ENCODE data around the gene PSMD11.

PSMD11 gene

DNA sequence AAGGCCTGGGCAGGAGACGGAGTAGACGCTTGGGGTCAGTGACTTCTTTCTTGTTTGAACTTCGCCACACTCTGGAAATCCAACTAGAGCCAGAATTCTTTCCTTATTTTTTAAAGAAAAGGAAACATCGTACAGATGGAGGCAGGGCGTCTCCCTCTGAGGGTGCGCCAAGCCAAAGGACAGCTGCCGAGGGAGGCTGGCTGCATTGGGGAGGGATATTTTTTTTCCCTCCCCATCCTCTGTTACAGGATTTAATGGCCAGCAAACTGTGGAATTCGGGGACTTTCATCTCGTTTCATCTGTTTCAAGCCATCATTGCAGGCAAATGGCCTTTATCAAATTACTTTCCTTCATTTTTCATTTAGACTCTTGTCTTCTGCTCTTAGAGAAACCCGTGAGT is 58.4 kb downstream of the PSMD11 start:
- no peak overlapping the region for H3K27ac ChIP-seq
- no peak for TF ChIP-seq ZFX (IDR thresholded peaks at IDR 0.05)
- no peak for TF ChIP-seq CTCF (conservative IDR thresholded peaks at IDR 0.05)

GRCh38 chr17:32503251-32504165 is 59.2 kb downstream of the PSMD11 start:
- H3K27ac ChIP-seq, result no peak overlapping the region
- TF ChIP-seq CTCF (conservative IDR thresholded peaks at IDR 0.05) (no peak), ZFX (IDR thresholded peaks at IDR 0.05) (no peak)

DNA sequence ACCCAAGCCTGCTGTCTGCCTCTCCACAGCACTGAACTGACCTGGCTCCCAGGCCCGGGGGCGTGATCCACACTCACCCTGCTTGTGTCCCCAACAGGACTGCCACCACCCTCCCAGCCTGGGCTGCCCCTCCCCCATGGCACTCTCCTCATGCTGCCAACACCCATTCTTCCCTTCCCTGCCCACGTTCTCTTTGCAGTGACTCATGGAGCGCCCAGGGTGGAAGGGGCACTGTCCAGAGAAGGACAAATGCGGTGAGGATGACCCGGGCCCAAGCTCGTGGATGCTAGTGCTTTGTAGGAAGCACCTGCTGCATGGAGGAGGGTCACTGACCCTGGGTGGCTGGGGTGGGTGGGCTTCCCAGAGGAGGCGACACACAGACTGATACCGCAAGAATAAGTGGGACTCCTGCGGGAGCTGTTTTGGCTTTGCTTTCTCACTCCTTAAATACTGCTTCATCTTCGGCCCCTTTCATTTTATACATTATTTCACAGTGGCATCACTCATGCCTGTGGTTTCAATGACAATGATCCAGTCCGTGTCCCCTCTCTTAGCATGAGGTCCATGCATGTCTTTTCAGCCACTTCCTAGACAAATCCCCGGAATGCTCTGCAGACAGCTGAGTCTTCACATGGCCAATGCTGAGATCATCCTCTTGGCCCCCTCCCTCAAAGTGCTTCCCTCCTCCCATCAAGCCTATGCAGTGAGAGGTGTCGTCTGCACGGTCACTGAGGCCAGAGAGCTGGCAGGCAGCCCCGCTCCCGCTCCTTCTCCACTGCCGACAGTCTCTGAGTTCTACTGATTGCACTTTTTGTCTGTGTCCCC is 60.1 kb downstream of the PSMD11 start:
- TF ChIP-seq CTCF (conservative IDR thresholded peaks at IDR 0.05), result no peak
- TF ChIP-seq ZFX (IDR thresholded peaks at IDR 0.05), result no peak
- no peak overlapping the region for H3K27ac ChIP-seq

- no peak overlapping the region for H3K27ac ChIP-seq
- TF ChIP-seq ZFX (IDR thresholded peaks at IDR 0.05) (no peak), CTCF (conservative IDR thresholded peaks at IDR 0.05) (no peak)
Measured at GRCh38 chr17:32508926-32509325, 64.6 kb downstream of the PSMD11 start.

DNA sequence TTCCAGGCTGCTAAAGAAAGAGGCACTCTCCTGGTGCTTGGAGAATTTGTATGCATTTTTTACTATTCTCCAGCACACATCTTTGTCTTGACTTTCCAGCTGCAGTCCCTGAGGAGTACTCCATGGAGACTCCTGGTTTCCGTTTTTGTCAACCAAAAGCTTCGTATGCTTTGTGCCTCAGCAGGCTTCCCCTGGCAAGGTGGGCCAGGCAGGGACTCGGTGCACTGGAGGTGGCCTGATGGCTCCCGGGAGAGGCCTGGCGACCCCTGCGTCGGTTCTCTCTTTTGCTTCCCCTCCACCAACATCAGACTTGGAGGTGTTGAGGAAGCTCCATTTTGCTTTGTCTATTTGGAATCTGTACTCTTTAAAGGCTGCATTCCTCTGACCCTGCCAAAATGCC is 66.2 kb downstream of the PSMD11 start:
- TF ChIP-seq CTCF (conservative IDR thresholded peaks at IDR 0.05) (no peak), ZFX (IDR thresholded peaks at IDR 0.05) (no peak)

GRCh38 chr17:32512328-32512727 is 68.0 kb downstream of the PSMD11 start:
- no peak overlapping the region for H3K27ac ChIP-seq
- no peak for TF ChIP-seq ZFX (IDR thresholded peaks at IDR 0.05)
- no peak for TF ChIP-seq CTCF (conservative IDR thresholded peaks at IDR 0.05)

More for the DNA sequence above, 66.2 kb downstream of the PSMD11 start:
- H3K27ac ChIP-seq, result no peak overlapping the region

- no peak overlapping the region for H3K27ac ChIP-seq
- TF ChIP-seq ZFX (IDR thresholded peaks at IDR 0.05), result no peak
- no peak for TF ChIP-seq CTCF (conservative IDR thresholded peaks at IDR 0.05)
Measured at GRCh38 chr17:32513579-32513978, 69.3 kb downstream of the PSMD11 start.
